ENCODE data around the gene ORM1. TPM values are rescaled to one million over a fixed set of nuclear protein-coding genes. Genes with fewer than 3 reads are reported as not detected.

The ORM1 gene
- total and polyA plus RNA-seq, 2 donors (not counting 3 experiments of a cell fraction or from before 2014, with no cell fraction given), result not detected

- no peak for FAIRE-seq
- Histone ChIP-seq H3K9me3 (replicated peaks; ENCODE audit: control insufficient read depth, insufficient read depth, low read length) (no peaks in the 10 kb centered on the region), H3K9ac (replicated peaks; ENCODE audit: extremely low read depth, insufficient read depth, low read length) (no peak overlapping the region), H3K79me2 (ENCODE audit: control insufficient read depth, insufficient read depth, low read length) (no peaks in the 10 kb centered on the region), H3K27ac (ENCODE audit: insufficient read depth, low read depth, low read length) (no peak overlapping the region), H4K20me1 (replicated peaks; ENCODE audit: control insufficient read depth, extremely low read depth, insufficient read depth, low read length) (no peaks in the 10 kb centered on the region), H3K36me3 (ENCODE audit: control insufficient read depth in 2 of 2, extremely low read depth in 1 of 2, insufficient read depth in 2 of 2, low read length in 2 of 2) (peaks cover 3 to 16% of the 10 kb centered on the region in 2 experiments), H3K27me3 (ENCODE audit: control insufficient read depth in 2 of 2, insufficient read depth in 2 of 2, low read length in 2 of 2) (no peaks in the 10 kb centered on the region), H3K4me3 (replicated peaks in 1 of 3; ENCODE audit: insufficient read depth in 1 of 3, low read depth in 1 of 3, low read length in 3 of 3) (no peak overlapping the region), H3K4me2 (ENCODE audit: insufficient read depth, low read length) (no peak overlapping the region), H3K9me1 (replicated peaks; ENCODE audit: control insufficient read depth, extremely low read depth, insufficient read depth, low read length) (no peaks in the 10 kb centered on the region), H3K4me1 (ENCODE audit: control insufficient read depth, extremely low read depth, insufficient read depth, low read length) (peaks cover 18% of the 10 kb centered on the region), H2AFZ (ENCODE audit: low read depth, low read length) (no peak overlapping the region)
- ChIA-PET CTCF (interaction anchor here (0.8 kb wide), 1 partner anchor 36 kb away, joined by 3 read pairs; no protein-coding TSS in a partner anchor), POLR2A (no interaction called here)
- BruUV-seq (replicated peaks), result no TSS peak
- dilution Hi-C loops (cut with MboI; ENCODE audit: extremely low pct_ligation_motif_present, low sequenced_read_pairs), result no loop called here
- TF ChIP-seq JUN (IDR thresholded peaks at IDR 0.05; ENCODE audit: borderline replicate concordance, insufficient read depth, insufficient read length, low read depth) (no peak), POLR2AphosphoS5 (IDR thresholded peaks at IDR 0.05; ENCODE audit: insufficient read depth, low read depth, low read length) (no peak), FOS (IDR thresholded peaks at IDR 0.05; ENCODE audit: borderline replicate concordance, insufficient read depth, low read length) (no peak), MYC (IDR thresholded peaks at IDR 0.05; ENCODE audit: low read depth, low read length) (no peak), CTCF (IDR thresholded peaks at IDR 0.05; ENCODE audit: extremely low read depth in 1 of 2, insufficient read depth in 1 of 2, low read depth in 1 of 2, low read length in 2 of 2) (no peak), POLR2A (IDR thresholded peaks at IDR 0.05; ENCODE audit: low read depth, low read length) (no peak), MAX (IDR thresholded peaks at IDR 0.05; ENCODE audit: insufficient read depth, insufficient read length) (no peak), GATA2 (IDR thresholded peaks at IDR 0.05; ENCODE audit: insufficient read depth, insufficient read length, low read depth, low read length) (no peak), EZH2 (IDR thresholded peaks at IDR 0.05; ENCODE audit: borderline replicate concordance, low read depth, low read length, severe bottlenecking) (no peak)
- intact Hi-C loops (cut with micrococcal nuclease), result no loop called here
- DNase-seq (ENCODE audit: low read depth, low spot score), result no peak
Measured at GRCh38 chr9:114369216-114370130, 46.6 kb downstream of the ORM1 start.
